ENCODE results near the gene PHOSPHO1. TPM values are rescaled to one million over a fixed set of nuclear protein-coding genes. Genes with fewer than 3 reads are reported as not detected.

PHOSPHO1 gene
- total and polyA plus RNA-seq, 4 experiments from 2014 or later = 0.10 to 0.29 TPM; not detected in 2

GRCh38 chr17:49231563-49231894 lies 942 bp upstream of the PHOSPHO1 start:
- ChIA-PET CTCF (ENCODE audit: partially characterized antibody) (interaction anchor here (1.7 to 13.8 kb wide), 3 partner anchors 39 to 137 kb away, joined by 3 to 315 read pairs (median 120); no protein-coding TSS in a partner anchor), POLR2A (ENCODE audit: partially characterized antibody) (interaction anchor here (1.6 to 2.8 kb wide), 2 partner anchors 16 to 39 kb away, joined by 4 to 24 read pairs; no protein-coding TSS in a partner anchor)
- Histone ChIP-seq H3K36me3 (ENCODE audit: insufficient read depth, low read length) (no peaks in the 10 kb centered on the region), H3K9me3 (ENCODE audit: control insufficient read depth in 1 of 2, low read length in 2 of 2) (no peaks in the 10 kb centered on the region), H3K4me3 (ENCODE audit: low read length in 2 of 2) (peak overlapping the region in 1 of 2 donors; percentile 62), H3K27ac (ENCODE audit: low read depth, low read length) (no peak overlapping the region), H3K4me1 (ENCODE audit: insufficient read depth, low read length) (peaks cover 17% of the 10 kb centered on the region), H3K27me3 (ENCODE audit: insufficient read depth, low read length) (peaks cover 16% of the 10 kb centered on the region)
- no peak for DNase-seq
- Mint-ChIP-seq H3K4me3 (peak overlapping the region; percentile 81 to 95 (median 86)), H3K4me1 (peaks cover 8 to 24% (median 13%) of the 10 kb centered on the region in 4 donors), H3K9me3 (no peaks in the 10 kb centered on the region), H3K36me3 (no peaks in the 10 kb centered on the region), H3K27ac (peak overlapping the region in 3 of 7 donors; percentile 37 to 90 (median 85)), H3K27me3 (peaks cover 7 to 12% of the 10 kb centered on the region in 2 donors)
- intact Hi-C loops (cut with micrococcal nuclease) = no loop called here

- peak overlapping the region; percentile 62 to 88 for H3K4me3 ChIP-seq (ENCODE audit: low read length in 2 of 2)
- CTCF ChIA-PET (ENCODE audit: partially characterized antibody) = interaction anchor here (0.7 to 13.8 kb wide), 7 partner anchors 10 to 327 kb away, joined by 3 to 315 read pairs (median 6); no protein-coding TSS in a partner anchor
These were observed 584 bp downstream of the PHOSPHO1 start for GRCh38 chr17:49229805-49230600.

GRCh38 chr17:49229076-49229804 lies 1.3 kb downstream of the PHOSPHO1 start:
- H3K36me3 Mint-ChIP-seq = no peaks in the 10 kb centered on the region
- H3K4me3 ChIP-seq (ENCODE audit: low read length in 2 of 2) = no peak overlapping the region
- H3K27ac ChIP-seq (ENCODE audit: low read depth, low read length) = no peak overlapping the region
- no peaks in the 10 kb centered on the region for H3K36me3 ChIP-seq (ENCODE audit: insufficient read depth, low read length)
- H3K4me3 Mint-ChIP-seq = peak overlapping the region; percentile 43 to 79 (median 64)
- H3K27me3 Mint-ChIP-seq = peaks cover 10 to 12% of the 10 kb centered on the region in 2 donors
- peaks cover 28% of the 10 kb centered on the region for H3K4me1 ChIP-seq (ENCODE audit: insufficient read depth, low read length)
- H3K9me3 ChIP-seq (ENCODE audit: control insufficient read depth in 1 of 2, low read length in 2 of 2) = no peaks in the 10 kb centered on the region
- ChIA-PET CTCF (ENCODE audit: partially characterized antibody) (interaction anchor here (0.6 to 13.8 kb wide), 12 partner anchors 10 to 206 kb away, joined by 3 to 315 read pairs (median 6); no protein-coding TSS in a partner anchor), POLR2A (ENCODE audit: partially characterized antibody) (interaction anchor here (1.4 to 2.8 kb wide), 4 partner anchors 11 to 49 kb away, joined by 5 to 24 read pairs (median 6); partner anchors contain the start of genes ABI3 and GNGT2)
- intact Hi-C loops (cut with micrococcal nuclease) = loop anchor here (2.0 kb wide), 1 partner anchor 550 kb away; no protein-coding TSS in a partner anchor
- no peaks in the 10 kb centered on the region for H3K9me3 Mint-ChIP-seq
- H3K4me1 Mint-ChIP-seq = peaks cover 11 to 29% (median 18%) of the 10 kb centered on the region in 4 donors
- DNase-seq = no peak
- peak overlapping the region in 5 of 7 donors; percentile 8 to 74 (median 61) for H3K27ac Mint-ChIP-seq
- peaks cover 16% of the 10 kb centered on the region for H3K27me3 ChIP-seq (ENCODE audit: insufficient read depth, low read length)

More at GRCh38 chr17:49229805-49230600, 584 bp downstream of the PHOSPHO1 start:
- H3K27ac ChIP-seq (ENCODE audit: low read depth, low read length) = no peak overlapping the region
- H3K4me3 Mint-ChIP-seq = peak overlapping the region; percentile 64 to 95 (median 83)
- H3K36me3 Mint-ChIP-seq = no peaks in the 10 kb centered on the region
- peaks cover 8 to 24% (median 13%) of the 10 kb centered on the region in 4 donors for H3K4me1 Mint-ChIP-seq
- H3K27ac Mint-ChIP-seq = peak overlapping the region in 6 of 7 donors; percentile 8 to 74 (median 67)
- H3K4me1 ChIP-seq (ENCODE audit: insufficient read depth, low read length) = peaks cover 22% of the 10 kb centered on the region
- POLR2A ChIA-PET (ENCODE audit: partially characterized antibody) = interaction anchor here (0.7 to 2.8 kb wide), 5 partner anchors 12 to 321 kb away, joined by 3 to 24 read pairs (median 5); partner anchors contain the start of genes ABI3 and GNGT2
- no peaks in the 10 kb centered on the region for H3K9me3 Mint-ChIP-seq
- H3K27me3 ChIP-seq (ENCODE audit: insufficient read depth, low read length) = peaks cover 16% of the 10 kb centered on the region
- H3K27me3 Mint-ChIP-seq = peaks cover 7 to 12% of the 10 kb centered on the region in 2 donors
- H3K9me3 ChIP-seq (ENCODE audit: control insufficient read depth in 1 of 2, low read length in 2 of 2) = no peaks in the 10 kb centered on the region
- DNase-seq = no peak
- intact Hi-C loops (cut with micrococcal nuclease) = loop anchor here (2.0 kb wide), 1 partner anchor 551 kb away; no protein-coding TSS in a partner anchor
- no peaks in the 10 kb centered on the region for H3K36me3 ChIP-seq (ENCODE audit: insufficient read depth, low read length)

DNA sequence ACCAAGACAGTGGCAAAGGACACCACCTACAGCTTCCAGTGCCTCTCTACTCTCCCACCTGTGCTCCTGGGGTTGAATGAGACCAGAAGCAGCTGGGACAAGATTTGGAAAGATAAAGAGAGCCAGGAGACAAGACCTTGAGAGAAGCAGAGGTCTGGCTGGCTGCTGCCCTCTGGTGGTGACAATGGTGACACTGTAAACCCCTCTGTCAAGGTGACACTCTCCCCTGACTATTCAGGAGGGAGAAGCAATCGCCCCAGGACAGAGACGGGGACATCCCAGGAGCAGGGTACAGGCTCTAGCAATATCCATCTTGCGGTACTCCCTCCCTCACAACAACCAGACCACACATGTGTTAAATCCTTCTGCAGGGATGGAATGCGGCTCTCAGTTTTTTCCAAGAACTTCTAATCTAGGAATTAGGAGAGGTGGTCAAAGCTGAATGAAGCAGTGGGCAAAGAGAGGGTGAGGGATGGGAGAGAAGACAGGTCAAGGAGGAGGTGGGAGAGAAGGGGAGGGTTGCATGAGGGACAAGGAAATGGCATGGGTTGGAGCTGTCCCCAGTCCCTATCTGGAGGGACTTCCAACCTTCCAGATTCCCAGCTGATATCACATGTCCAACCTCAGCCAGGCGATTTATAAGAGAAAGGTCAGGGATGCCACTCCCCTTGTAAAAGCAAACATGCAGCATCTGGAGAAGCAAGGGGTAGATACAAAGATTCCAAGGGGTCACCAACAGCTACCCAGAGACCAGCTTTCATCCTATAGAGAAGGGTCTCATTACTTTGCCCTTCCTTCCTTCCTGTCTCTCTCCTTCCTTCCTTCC lies 2.9 kb downstream of the PHOSPHO1 start:
- H3K27me3 ChIP-seq (ENCODE audit: insufficient read depth, low read length) = peaks cover 16% of the 10 kb centered on the region
- Mint-ChIP-seq H3K4me1 (peaks cover 17 to 45% (median 27%) of the 10 kb centered on the region in 4 donors), H3K36me3 (peaks cover 0 to 6% of the 10 kb centered on the region in 2 donors), H3K4me3 (peak overlapping the region in 3 of 8 donors; percentile 24 to 67 (median 29)), H3K27ac (peak overlapping the region in 2 of 7 donors; percentile 78 to 85), H3K9me3 (no peaks in the 10 kb centered on the region), H3K27me3 (peaks cover 10 to 12% of the 10 kb centered on the region in 2 donors)
- ChIA-PET CTCF (ENCODE audit: partially characterized antibody) (interaction anchor here (0.7 to 13.8 kb wide), 24 partner anchors 9 to 180 kb away, joined by 3 to 315 read pairs (median 4); partner anchors contain the start of genes ABI3 and GNGT2), POLR2A (ENCODE audit: partially characterized antibody) (interaction anchor here (1.3 to 4.8 kb wide), 4 partner anchors 12 to 47 kb away, joined by 4 to 82 read pairs (median 8); partner anchors contain the start of genes ABI3 and GNGT2)
- H3K36me3 ChIP-seq (ENCODE audit: insufficient read depth, low read length) = no peaks in the 10 kb centered on the region
- intact Hi-C loops (cut with micrococcal nuclease) = loop anchor here (1.0 to 2.0 kb wide), 3 partner anchors 35 to 549 kb away; no protein-coding TSS in a partner anchor
- no peak overlapping the region for H3K27ac ChIP-seq (ENCODE audit: low read depth, low read length)
- H3K4me1 ChIP-seq (ENCODE audit: insufficient read depth, low read length) = peaks cover 44% of the 10 kb centered on the region
- peak; percentile 61 to 73 (median 70) for DNase-seq
- no peak overlapping the region for H3K4me3 ChIP-seq (ENCODE audit: low read length in 2 of 2)
- no peaks in the 10 kb centered on the region for H3K9me3 ChIP-seq (ENCODE audit: control insufficient read depth in 1 of 2, low read length in 2 of 2)

DNA sequence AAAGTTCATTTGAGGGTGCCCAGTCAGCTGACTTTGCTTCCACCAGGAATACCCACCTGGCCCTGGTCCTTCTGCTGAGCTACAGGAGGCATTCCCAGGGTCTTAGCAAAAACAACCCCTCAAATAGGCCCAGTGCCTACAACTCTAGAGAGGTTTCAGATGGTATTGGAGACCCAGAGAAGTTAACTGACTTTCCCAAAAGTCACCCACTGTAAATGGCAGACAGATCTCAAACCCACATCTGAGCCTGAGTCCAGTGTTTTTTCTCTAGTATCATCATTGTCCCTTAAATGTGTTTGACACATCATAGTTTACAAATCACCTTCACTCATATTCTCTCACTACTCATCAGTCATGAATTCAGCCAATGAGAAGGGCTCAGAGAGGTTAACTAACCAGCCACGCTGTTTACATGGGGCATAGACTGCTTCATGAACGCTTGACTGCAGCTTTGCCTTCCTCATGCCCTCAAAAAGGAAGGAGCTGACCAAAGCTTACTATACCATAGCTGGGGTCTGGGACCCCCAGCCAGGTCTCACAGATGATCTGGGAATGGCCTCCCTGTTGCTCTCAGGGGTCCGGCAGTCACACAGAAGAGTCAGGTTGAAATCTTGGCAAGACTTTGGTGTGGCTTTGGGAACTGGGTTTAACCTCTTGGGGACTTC lies 3.7 kb downstream of the PHOSPHO1 start:
- H3K27me3 Mint-ChIP-seq = peaks cover 10 to 12% of the 10 kb centered on the region in 2 donors
- H3K9me3 ChIP-seq (ENCODE audit: control insufficient read depth in 1 of 2, low read length in 2 of 2) = no peaks in the 10 kb centered on the region
- intact Hi-C loops (cut with micrococcal nuclease) = loop anchor here (1.0 kb wide), 2 partner anchors 35 to 47 kb away; no protein-coding TSS in a partner anchor
- H3K27ac ChIP-seq (ENCODE audit: low read depth, low read length) = no peak overlapping the region
- no peak overlapping the region for H3K4me3 ChIP-seq (ENCODE audit: low read length in 2 of 2)
- peak overlapping the region in 2 of 8 donors; percentile 29 to 67 for H3K4me3 Mint-ChIP-seq
- H3K27ac Mint-ChIP-seq = peak overlapping the region in 1 of 7 donors; percentile 78
- CTCF ChIA-PET (ENCODE audit: partially characterized antibody) = interaction anchor here (0.8 to 13.8 kb wide), 18 partner anchors 9 to 181 kb away, joined by 3 to 315 read pairs (median 5); partner anchors contain the start of genes ABI3 and GNGT2
- H3K4me1 Mint-ChIP-seq = peaks cover 17 to 51% (median 28%) of the 10 kb centered on the region in 4 donors
- DNase-seq = no peak
- no peaks in the 10 kb centered on the region for H3K36me3 ChIP-seq (ENCODE audit: insufficient read depth, low read length)
- H3K4me1 ChIP-seq (ENCODE audit: insufficient read depth, low read length) = peaks cover 46% of the 10 kb centered on the region
- H3K9me3 Mint-ChIP-seq = no peaks in the 10 kb centered on the region
- peaks cover 6 to 8% of the 10 kb centered on the region in 2 donors for H3K36me3 Mint-ChIP-seq
- POLR2A ChIA-PET (ENCODE audit: partially characterized antibody) = interaction anchor here (0.7 to 4.8 kb wide), 7 partner anchors 11 to 46 kb away, joined by 3 to 82 read pairs (median 4); partner anchors contain the start of genes ABI3 and GNGT2
- H3K27me3 ChIP-seq (ENCODE audit: insufficient read depth, low read length) = peaks cover 15% of the 10 kb centered on the region

Data from CD4-positive, alpha-beta memory T cell (primary cell).